GM12864 (cell line): ENCODE results near the gene FOXO1.
A peak's percentile ranks its signal among the peaks of the same experiment; 100 is the strongest.

Experiments
- DNase-seq: peaks from one replicate; pipeline ENCODE4 v3.0.0-alpha.2; 2011; ENCODE audit warnings: low read depth
- H3K4me3 ChIP-seq: 2 replicates; pipeline ENCODE4 v1.5.1; 2011; ENCODE audit warnings: mild to moderate bottlenecking, low read depth, low read length, control low read depth
- CTCF ChIP-seq: IDR thresholded peaks from 2 replicates; pipeline ENCODE4 v1.5.1; 2011; ENCODE audit warnings: low read depth, mild to moderate bottlenecking, moderate library complexity, low read length, control low read depth, inconsistent platforms; ENCODE audit errors: missing control alignments

The FOXO1 gene

GRCh38 chr13:40673414-40673813 is 7.0 kb upstream of the FOXO1 start:
- no peak for DNase-seq
- TF ChIP-seq CTCF, result no peak
- H3K4me3 ChIP-seq, result no peak overlapping the region

- no peak for TF ChIP-seq CTCF
- DNase-seq, result no peak
- H3K4me3 ChIP-seq, result no peak overlapping the region
These were observed 6.4 kb upstream of the FOXO1 start for GRCh38 chr13:40672765-40673397.

GRCh38 chr13:40671956-40672764 is 5.7 kb upstream of the FOXO1 start:
- TF ChIP-seq CTCF, result no peak
- no peak overlapping the region for H3K4me3 ChIP-seq
- no peak for DNase-seq

GRCh38 chr13:40670307-40670706 is 3.9 kb upstream of the FOXO1 start:
- no peak for TF ChIP-seq CTCF
- H3K4me3 ChIP-seq, result no peak overlapping the region
- no peak for DNase-seq

GRCh38 chr13:40668335-40668734 is 1.9 kb upstream of the FOXO1 start:
- DNase-seq, result no peak
- H3K4me3 ChIP-seq, result no peak overlapping the region
- TF ChIP-seq CTCF, result peak; percentile 86

GRCh38 chr13:40667622-40667978 is 1.2 kb upstream of the FOXO1 start:
- no peak for TF ChIP-seq CTCF
- no peak for DNase-seq
- peak overlapping the region; percentile 59 for H3K4me3 ChIP-seq
